ENCODE measurements around the gene MEF2C.
"Not testable (repeated sequence)": the region's sequence is repeated elsewhere in the genome, so short reads cannot be mapped to it uniquely, and the experiment has no call there.

Gene MEF2C

GRCh38 chr5:88861231-88861630 is 21.8 kb downstream of the MEF2C start:
- DNase-seq: no peak

GRCh38 chr5:88860501-88860900 is 22.5 kb downstream of the MEF2C start:
- no peak for DNase-seq

GRCh38 chr5:88858392-88858791 is 24.6 kb downstream of the MEF2C start:
- DNase-seq: no peak

- not testable (repeated sequence) for DNase-seq
These were observed 26.6 kb downstream of the MEF2C start for GRCh38 chr5:88856381-88856780.

- no peak for DNase-seq
These were observed 28.2 kb downstream of the MEF2C start for GRCh38 chr5:88854769-88855168.

- no peak for DNase-seq
These were observed 35.6 kb downstream of the MEF2C start for GRCh38 chr5:88847420-88847819.

- no peak for DNase-seq
These were observed 36.5 kb downstream of the MEF2C start for GRCh38 chr5:88846434-88846833.

GRCh38 chr5:88845081-88845697 is 37.8 kb downstream of the MEF2C start:
- no peak for DNase-seq

- DNase-seq: no peak
These were observed 40.2 kb downstream of the MEF2C start for GRCh38 chr5:88842784-88843183.

- DNase-seq: no peak
These were observed 41.8 kb downstream of the MEF2C start for GRCh38 chr5:88841212-88841611.

GRCh38 chr5:88840495-88840894 is 42.5 kb downstream of the MEF2C start:
- no peak for DNase-seq

- no peak for DNase-seq
These were observed 43.7 kb downstream of the MEF2C start for GRCh38 chr5:88839238-88839637.

GRCh38 chr5:88838500-88838899 is 44.5 kb downstream of the MEF2C start:
- no peak for DNase-seq

GRCh38 chr5:88837817-88838216 is 45.2 kb downstream of the MEF2C start:
- DNase-seq: no peak

GRCh38 chr5:88837222-88837621 is 45.8 kb downstream of the MEF2C start:
- DNase-seq: no peak

- no peak for DNase-seq
These were observed 46.7 kb downstream of the MEF2C start for GRCh38 chr5:88836195-88836838.

GRCh38 chr5:88834499-88834898 is 48.5 kb downstream of the MEF2C start:
- no peak for DNase-seq

- DNase-seq: no peak
These were observed 48.9 kb downstream of the MEF2C start for GRCh38 chr5:88834131-88834462.

GRCh38 chr5:88833371-88834130 is 49.4 kb downstream of the MEF2C start:
- DNase-seq: no peak

GRCh38 chr5:88831816-88832215 is 51.2 kb downstream of the MEF2C start:
- DNase-seq: no peak

GRCh38 chr5:88830567-88830966 is 52.4 kb downstream of the MEF2C start:
- no peak for DNase-seq

- no peak for DNase-seq
These were observed 53.2 kb downstream of the MEF2C start for GRCh38 chr5:88829775-88830174.

GRCh38 chr5:88829054-88829453 is 53.9 kb downstream of the MEF2C start:
- no peak for DNase-seq

GRCh38 chr5:88827997-88828396 is 55.0 kb downstream of the MEF2C start:
- DNase-seq: no peak
